OCI-LY3 (cell line): ENCODE measurements around the gene IL33.

ENCODE experiments used
- H2AFZ ChIP-seq: fragments of 200-600, 300-600 bp; shearing (Covaris generic); 2 replicates; pipeline ENCODE4 v1.6.0; 2014; ENCODE audit warnings: antibody characterized with exemption, low read depth, low read length
- H3K27ac ChIP-seq: fragments of 200-600, 300-600 bp; sonication (generic); 2 replicates; pipeline ENCODE4 v1.5.1; 2014; ENCODE audit warnings: mild to moderate bottlenecking, low read length, moderate library complexity, mixed read lengths
- H3K27me3 ChIP-seq: fragments of 200-600, 300-600 bp; sonication (generic); 2 replicates; pipeline ENCODE4 v1.6.1; 2014; ENCODE audit warnings: low read depth, low read length, mixed read lengths
- H3K36me3 ChIP-seq: fragments of 200-600, 300-600 bp; sonication (generic); replicated peaks from 2 replicates; pipeline ENCODE3; 2014; ENCODE audit warnings: low read depth, low read length, mixed read lengths
- H3K4me1 ChIP-seq: fragments of 300-600, 200-600 bp; sonication (generic); 2 replicates; pipeline ENCODE4 v1.6.1; 2014; ENCODE audit warnings: low read length, mixed read lengths
- H3K4me2 ChIP-seq: fragments of 200-600, 300-600 bp; sonication (generic); 2 replicates; pipeline ENCODE4 v1.6.1; 2014; ENCODE audit warnings: low read length, mixed read lengths
- H3K4me3 ChIP-seq: fragments of 300-600, 200-600 bp; sonication (generic); 2 replicates; pipeline ENCODE4 v1.5.1; 2014; ENCODE audit warnings: antibody characterized with exemption, mild to moderate bottlenecking, low read length, moderate library complexity
- H3K79me2 ChIP-seq: fragments of 300-600, 200-600 bp; shearing (Covaris generic); 2 replicates; pipeline ENCODE4 v1.6.1; 2014; ENCODE audit warnings: mild to moderate bottlenecking, low read length, mixed read lengths
- H3K9ac ChIP-seq: fragments of 300-600, 200-600 bp; shearing (Covaris generic); 2 replicates; pipeline ENCODE4 v1.6.0; 2014; ENCODE audit warnings: mild to moderate bottlenecking, low read length, moderate library complexity
- H3K9me3 ChIP-seq: fragments of 200-600, 300-600 bp; shearing (Covaris generic); 2 replicates; pipeline ENCODE4 v1.6.1; 2014; ENCODE audit warnings: low read length, mixed read lengths; ENCODE audit not compliant: insufficient read depth
- H4K20me1 ChIP-seq: fragments of 200-600, 300-600 bp; sonication (generic); 2 replicates; pipeline ENCODE4 v1.6.1; 2016; ENCODE audit warnings: low read length, mixed read lengths; ENCODE audit not compliant: insufficient read depth
- EZH2phosphoT487 ChIP-seq: fragments of 200-600 bp; shearing (Covaris generic); IDR thresholded peaks from 2 replicates; pipeline ENCODE4 v1.6.1; 2018; ENCODE audit warnings: antibody characterized with exemption, mixed run types, low read depth
- TF ChIP-seq, protein P1 (sequence below): fragments of 200-600, 300-600 bp; sonication (generic); IDR thresholded peaks from 2 replicates; pipeline ENCODE4 v1.5.1; 2014; ENCODE audit warnings: antibody characterized with exemption, low read length, low read depth

IL33 gene

DNA sequence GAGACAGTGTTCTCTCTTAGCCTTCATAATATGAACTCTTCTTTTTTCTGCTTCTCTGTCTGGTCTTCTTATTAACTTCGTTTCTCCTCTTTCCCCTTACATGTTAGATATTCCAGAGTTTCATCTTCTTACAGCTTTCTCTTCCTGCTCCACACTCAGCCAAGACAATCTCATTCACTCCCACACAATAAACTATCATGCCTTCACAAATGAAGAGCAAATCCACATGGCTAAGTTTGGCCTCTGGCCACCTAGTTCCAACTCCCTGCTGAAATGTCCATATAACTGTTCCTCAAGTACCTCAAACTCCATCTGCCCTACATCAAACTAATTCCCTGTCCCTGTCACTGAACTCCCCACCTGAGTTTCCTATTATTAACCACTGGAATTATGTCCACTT lies 18.4 kb downstream of the IL33 start:
- H3K9ac ChIP-seq: no peak overlapping the region
- H3K4me2 ChIP-seq: no peak overlapping the region
- no peaks in the 10 kb centered on the region for H3K27me3 ChIP-seq
- no peak overlapping the region for H3K4me3 ChIP-seq
- H3K9me3 ChIP-seq: no peaks in the 10 kb centered on the region
- no peak for TF ChIP-seq EZH2phosphoT487
- TF ChIP-seq, protein P1, sequence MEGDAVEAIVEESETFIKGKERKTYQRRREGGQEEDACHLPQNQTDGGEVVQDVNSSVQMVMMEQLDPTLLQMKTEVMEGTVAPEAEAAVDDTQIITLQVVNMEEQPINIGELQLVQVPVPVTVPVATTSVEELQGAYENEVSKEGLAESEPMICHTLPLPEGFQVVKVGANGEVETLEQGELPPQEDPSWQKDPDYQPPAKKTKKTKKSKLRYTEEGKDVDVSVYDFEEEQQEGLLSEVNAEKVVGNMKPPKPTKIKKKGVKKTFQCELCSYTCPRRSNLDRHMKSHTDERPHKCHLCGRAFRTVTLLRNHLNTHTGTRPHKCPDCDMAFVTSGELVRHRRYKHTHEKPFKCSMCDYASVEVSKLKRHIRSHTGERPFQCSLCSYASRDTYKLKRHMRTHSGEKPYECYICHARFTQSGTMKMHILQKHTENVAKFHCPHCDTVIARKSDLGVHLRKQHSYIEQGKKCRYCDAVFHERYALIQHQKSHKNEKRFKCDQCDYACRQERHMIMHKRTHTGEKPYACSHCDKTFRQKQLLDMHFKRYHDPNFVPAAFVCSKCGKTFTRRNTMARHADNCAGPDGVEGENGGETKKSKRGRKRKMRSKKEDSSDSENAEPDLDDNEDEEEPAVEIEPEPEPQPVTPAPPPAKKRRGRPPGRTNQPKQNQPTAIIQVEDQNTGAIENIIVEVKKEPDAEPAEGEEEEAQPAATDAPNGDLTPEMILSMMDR: no peak
- no peak overlapping the region for H2AFZ ChIP-seq
- H3K4me1 ChIP-seq: peaks cover 11% of the 10 kb centered on the region
- no peaks in the 10 kb centered on the region for H3K36me3 ChIP-seq
- no peaks in the 10 kb centered on the region for H4K20me1 ChIP-seq
- H3K79me2 ChIP-seq: no peaks in the 10 kb centered on the region
- H3K27ac ChIP-seq: no peak overlapping the region

DNA sequence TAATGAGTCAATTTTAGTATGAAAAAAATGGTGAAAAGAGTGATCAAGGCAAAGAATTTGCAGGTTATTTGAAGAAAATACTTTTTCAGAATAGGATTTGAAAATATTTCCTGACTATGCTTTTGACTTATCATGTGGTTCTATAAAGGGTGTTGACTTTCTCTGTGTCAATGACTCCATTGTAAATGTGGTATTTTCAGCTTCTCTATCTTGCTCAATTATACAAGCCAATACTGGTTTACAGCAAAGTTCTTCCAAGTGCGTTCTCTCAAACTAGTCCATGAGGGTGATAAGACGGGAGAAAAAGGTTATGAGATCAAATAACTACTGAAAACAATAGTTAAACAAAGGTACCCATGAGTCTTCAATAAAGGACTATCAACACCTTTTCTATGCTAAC lies 21.7 kb downstream of the IL33 start:
- Histone ChIP-seq H3K27me3 (no peaks in the 10 kb centered on the region), H3K27ac (no peak overlapping the region), H3K36me3 (no peaks in the 10 kb centered on the region), H3K4me2 (no peak overlapping the region), H2AFZ (no peak overlapping the region), H4K20me1 (no peaks in the 10 kb centered on the region), H3K9ac (no peak overlapping the region), H3K9me3 (no peaks in the 10 kb centered on the region), H3K79me2 (no peaks in the 10 kb centered on the region), H3K4me3 (no peak overlapping the region), H3K4me1 (peaks cover 5% of the 10 kb centered on the region; the same call in 1 of the 2 replicates)
- TF ChIP-seq, protein P1: no peak
- no peak for TF ChIP-seq EZH2phosphoT487

DNA sequence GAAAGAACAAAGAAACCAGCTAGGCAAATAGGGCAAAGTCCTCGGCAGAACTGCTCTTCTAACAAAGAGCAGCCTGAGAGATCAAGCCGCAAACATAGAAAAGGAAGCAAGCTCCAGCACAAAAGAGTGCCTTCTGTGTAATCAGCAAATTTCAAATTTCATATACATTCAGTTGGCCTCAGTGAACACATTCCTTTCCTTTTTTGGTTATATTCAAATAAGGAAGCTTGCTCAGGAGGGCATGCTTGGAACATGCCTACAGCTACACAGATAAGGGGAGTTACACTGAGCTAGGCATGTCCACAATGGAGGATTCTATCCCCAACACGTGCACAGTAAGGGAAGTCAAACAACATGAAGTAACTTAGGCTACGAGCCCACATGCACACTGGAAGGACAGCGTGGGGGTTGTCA lies 23.4 kb downstream of the IL33 start:
- H3K9ac ChIP-seq: no peak overlapping the region
- peaks cover 12% of the 10 kb centered on the region for H3K4me1 ChIP-seq
- no peaks in the 10 kb centered on the region for H3K9me3 ChIP-seq
- no peaks in the 10 kb centered on the region for H4K20me1 ChIP-seq
- no peaks in the 10 kb centered on the region for H3K79me2 ChIP-seq
- no peak overlapping the region for H3K4me3 ChIP-seq
- H3K36me3 ChIP-seq: no peaks in the 10 kb centered on the region
- no peak for TF ChIP-seq EZH2phosphoT487
- TF ChIP-seq, protein P1: no peak
- no peak overlapping the region for H3K4me2 ChIP-seq
- H3K27ac ChIP-seq: no peak overlapping the region
- no peak overlapping the region for H2AFZ ChIP-seq
- no peaks in the 10 kb centered on the region for H3K27me3 ChIP-seq

DNA sequence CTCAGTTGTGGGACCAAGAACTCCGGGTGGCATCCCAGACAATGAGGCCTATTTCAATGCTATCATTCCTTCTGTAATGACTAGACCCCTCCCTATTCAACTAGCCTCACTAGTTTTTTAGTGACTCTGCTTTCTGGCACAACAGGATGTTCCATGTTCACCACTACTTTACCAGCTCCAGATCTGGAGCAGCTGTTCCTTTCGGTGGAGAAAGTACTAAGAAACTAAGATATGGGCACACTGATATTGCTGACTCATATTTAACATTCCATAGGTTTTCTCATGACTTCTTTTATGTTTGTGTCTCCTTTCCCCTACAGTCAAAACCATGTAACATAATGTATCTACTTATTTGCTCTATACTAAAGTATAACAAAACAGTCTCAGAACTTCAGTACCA lies 24.1 kb downstream of the IL33 start:
- no peak overlapping the region for H3K4me2 ChIP-seq
- no peak overlapping the region for H3K27ac ChIP-seq
- H3K9ac ChIP-seq: no peak overlapping the region
- H2AFZ ChIP-seq: no peak overlapping the region
- no peaks in the 10 kb centered on the region for H3K9me3 ChIP-seq
- H3K4me3 ChIP-seq: no peak overlapping the region
- H3K79me2 ChIP-seq: no peaks in the 10 kb centered on the region
- H3K4me1 ChIP-seq: peaks cover 16% of the 10 kb centered on the region
- TF ChIP-seq, protein P1: no peak
- TF ChIP-seq EZH2phosphoT487: no peak
- H3K27me3 ChIP-seq: no peaks in the 10 kb centered on the region
- no peaks in the 10 kb centered on the region for H3K36me3 ChIP-seq
- H4K20me1 ChIP-seq: no peaks in the 10 kb centered on the region
